ENCODE measurements around the gene ZNF438. TPM values are rescaled to one million over a fixed set of nuclear protein-coding genes. Genes with fewer than 3 reads are reported as not detected.

ZNF438 gene
- total RNA-seq, 2 donors from 2014 or later = 2.6 to 3.0 TPM

- no peak for DNase-seq
- 83 to 96% methylated on average over 4 of the region's 4 CpGs for WGBS, 2 experiments (ENCODE audit: insufficient coverage in 1 of 2, insufficient read length in 1 of 2)
- H3K27ac ChIP-seq (ENCODE audit: low read depth, low read length) = no peak overlapping the region
- peaks cover 5% of the 10 kb centered on the region for H3K9me3 ChIP-seq (ENCODE audit: control insufficient read depth, low read length)
- H3K36me3 ChIP-seq (ENCODE audit: control insufficient read depth, insufficient read depth, low read length) = no peaks in the 10 kb centered on the region
- Mint-ChIP-seq H3K36me3 (ENCODE audit: low read depth) (no peaks in the 10 kb centered on the region), H3K9me3 (peaks cover 2% of the 10 kb centered on the region), H3K4me3 (no peak overlapping the region), H3K27me3 (ENCODE audit: insufficient read depth) (peaks cover 100% of the 10 kb centered on the region), H3K4me1 (peaks cover 28% of the 10 kb centered on the region), H3K27ac (no peak overlapping the region)
- no peak overlapping the region for H3K9ac ChIP-seq (ENCODE audit: extremely low read depth, low read length, poor library complexity, severe bottlenecking)
- TF ChIP-seq, protein P1, sequence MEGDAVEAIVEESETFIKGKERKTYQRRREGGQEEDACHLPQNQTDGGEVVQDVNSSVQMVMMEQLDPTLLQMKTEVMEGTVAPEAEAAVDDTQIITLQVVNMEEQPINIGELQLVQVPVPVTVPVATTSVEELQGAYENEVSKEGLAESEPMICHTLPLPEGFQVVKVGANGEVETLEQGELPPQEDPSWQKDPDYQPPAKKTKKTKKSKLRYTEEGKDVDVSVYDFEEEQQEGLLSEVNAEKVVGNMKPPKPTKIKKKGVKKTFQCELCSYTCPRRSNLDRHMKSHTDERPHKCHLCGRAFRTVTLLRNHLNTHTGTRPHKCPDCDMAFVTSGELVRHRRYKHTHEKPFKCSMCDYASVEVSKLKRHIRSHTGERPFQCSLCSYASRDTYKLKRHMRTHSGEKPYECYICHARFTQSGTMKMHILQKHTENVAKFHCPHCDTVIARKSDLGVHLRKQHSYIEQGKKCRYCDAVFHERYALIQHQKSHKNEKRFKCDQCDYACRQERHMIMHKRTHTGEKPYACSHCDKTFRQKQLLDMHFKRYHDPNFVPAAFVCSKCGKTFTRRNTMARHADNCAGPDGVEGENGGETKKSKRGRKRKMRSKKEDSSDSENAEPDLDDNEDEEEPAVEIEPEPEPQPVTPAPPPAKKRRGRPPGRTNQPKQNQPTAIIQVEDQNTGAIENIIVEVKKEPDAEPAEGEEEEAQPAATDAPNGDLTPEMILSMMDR (conservative IDR thresholded peaks at IDR 0.05) = no peak
- H3K4me3 ChIP-seq (ENCODE audit: low read length) = no peak overlapping the region
- H3K4me1 ChIP-seq (ENCODE audit: control insufficient read depth, insufficient read depth, low read length) = peaks cover 8% of the 10 kb centered on the region
- peaks cover 85% of the 10 kb centered on the region for H3K27me3 ChIP-seq (ENCODE audit: control insufficient read depth, insufficient read depth, low read length, poor library complexity, severe bottlenecking)
Observed at GRCh38 chr10:30834153-30834552, 197.5 kb downstream of the ZNF438 start.

GRCh38 chr10:30833628-30833970 is 198.1 kb downstream of the ZNF438 start:
- Histone ChIP-seq H3K4me1 (ENCODE audit: control insufficient read depth, insufficient read depth, low read length) (peaks cover 8% of the 10 kb centered on the region), H3K36me3 (ENCODE audit: control insufficient read depth, insufficient read depth, low read length) (no peaks in the 10 kb centered on the region), H3K9ac (ENCODE audit: extremely low read depth, low read length, poor library complexity, severe bottlenecking) (no peak overlapping the region), H3K27ac (ENCODE audit: low read depth, low read length) (no peak overlapping the region), H3K27me3 (ENCODE audit: control insufficient read depth, insufficient read depth, low read length, poor library complexity, severe bottlenecking) (peaks cover 88% of the 10 kb centered on the region), H3K9me3 (ENCODE audit: control insufficient read depth, low read length) (peaks cover 5% of the 10 kb centered on the region), H3K4me3 (ENCODE audit: low read length) (no peak overlapping the region)
- Mint-ChIP-seq H3K4me3 (no peak overlapping the region), H3K36me3 (ENCODE audit: low read depth) (no peaks in the 10 kb centered on the region), H3K27ac (no peak overlapping the region), H3K9me3 (peaks cover 2% of the 10 kb centered on the region), H3K4me1 (peaks cover 28% of the 10 kb centered on the region), H3K27me3 (ENCODE audit: insufficient read depth) (peaks cover 100% of the 10 kb centered on the region)
- no peak for DNase-seq
- TF ChIP-seq, protein P1 (conservative IDR thresholded peaks at IDR 0.05) = peak; percentile 18
- 92 to 93% methylated on average over 4 to 5 of the region's 5 CpGs for WGBS, 2 experiments (ENCODE audit: insufficient coverage in 1 of 2, insufficient read length in 1 of 2)

- no peak overlapping the region for H3K4me3 Mint-ChIP-seq
- Histone ChIP-seq H3K9ac (ENCODE audit: extremely low read depth, low read length, poor library complexity, severe bottlenecking) (no peak overlapping the region), H3K4me1 (ENCODE audit: control insufficient read depth, insufficient read depth, low read length) (peaks cover 9% of the 10 kb centered on the region), H3K27me3 (ENCODE audit: control insufficient read depth, insufficient read depth, low read length, poor library complexity, severe bottlenecking) (peaks cover 92% of the 10 kb centered on the region), H3K4me3 (ENCODE audit: low read length) (no peak overlapping the region), H3K27ac (ENCODE audit: low read depth, low read length) (no peak overlapping the region), H3K9me3 (ENCODE audit: control insufficient read depth, low read length) (peaks cover 5% of the 10 kb centered on the region), H3K36me3 (ENCODE audit: control insufficient read depth, insufficient read depth, low read length) (no peaks in the 10 kb centered on the region)
- H3K9me3 Mint-ChIP-seq = peaks cover 2% of the 10 kb centered on the region
- no peak overlapping the region for H3K27ac Mint-ChIP-seq
- WGBS, 2 experiments (ENCODE audit: insufficient coverage in 1 of 2, insufficient read length in 1 of 2) = 93 to 97% methylated on average over 13 of the region's 13 CpGs
- no peaks in the 10 kb centered on the region for H3K36me3 Mint-ChIP-seq (ENCODE audit: low read depth)
- DNase-seq = no peak
- TF ChIP-seq, protein P1 (conservative IDR thresholded peaks at IDR 0.05) = no peak
- H3K4me1 Mint-ChIP-seq = peaks cover 28% of the 10 kb centered on the region
- H3K27me3 Mint-ChIP-seq (ENCODE audit: insufficient read depth) = peaks cover 100% of the 10 kb centered on the region
Observed at GRCh38 chr10:30832749-30833627, 198.7 kb downstream of the ZNF438 start.
